GM20431 (cell line): ENCODE data around the gene PLA2G2F.

Experiments
- in situ Hi-C: fragments of 300-500 bp; cut with MseI, MboI; formaldehyde crosslinking; loops from one replicate; pipeline ENCODE4 v1.15.0; 2020; ENCODE audit warnings: low sequenced_read_pairs; ENCODE audit not compliant: unreplicated experiment

PLA2G2F gene

GRCh38 chr1:20138961-20139550, at the start of gene PLA2G2F:
Gene PLA2G2F (plus strand): TSS chr1:20139323. CDS start chr1:20139428, 105 bp downstream.
- in situ Hi-C loops = no loop called here

DNA sequence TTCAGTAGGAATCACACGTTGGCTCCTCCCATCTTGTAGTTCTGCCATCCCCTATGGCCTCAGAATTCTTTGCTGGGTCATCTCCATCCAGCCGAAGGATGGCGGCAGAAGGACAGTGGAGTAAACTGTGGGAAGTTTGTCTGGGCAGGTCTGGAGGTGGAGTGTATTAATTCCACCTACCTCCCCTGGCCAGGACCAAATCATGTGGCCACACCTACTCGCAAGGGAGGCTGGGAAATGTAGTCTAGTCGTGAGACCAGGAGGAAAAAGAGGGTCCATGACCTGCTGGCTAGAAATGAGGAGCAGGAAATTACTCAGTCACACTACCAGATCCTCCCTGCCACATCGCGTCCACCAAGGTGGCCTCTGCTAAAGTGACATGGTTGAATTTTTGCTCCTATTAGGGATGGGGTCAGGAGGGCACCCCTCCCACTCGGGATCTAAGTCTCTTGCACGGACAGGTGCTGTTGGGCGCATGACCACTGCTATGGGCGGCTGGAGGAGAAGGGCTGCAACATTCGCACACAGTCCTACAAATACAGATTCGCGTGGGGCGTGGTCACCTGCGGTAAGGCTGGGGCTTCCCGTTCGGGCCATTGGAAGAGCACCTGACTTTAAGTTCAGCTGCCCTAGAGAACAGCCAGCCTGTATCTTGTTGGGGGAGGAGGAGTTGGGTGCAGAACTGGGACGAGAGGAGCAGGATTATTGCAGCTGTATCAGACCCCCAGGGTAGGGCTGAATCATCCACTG, 49.6 kb upstream of the PLA2G2F start:
- in situ Hi-C loops = no loop called here

- in situ Hi-C loops = no loop called here
These were observed 49.0 kb upstream of the PLA2G2F start for GRCh38 chr1:20090119-20090518.

GRCh38 chr1:20090641-20091040, 48.5 kb upstream of the PLA2G2F start:
- in situ Hi-C loops = no loop called here

DNA sequence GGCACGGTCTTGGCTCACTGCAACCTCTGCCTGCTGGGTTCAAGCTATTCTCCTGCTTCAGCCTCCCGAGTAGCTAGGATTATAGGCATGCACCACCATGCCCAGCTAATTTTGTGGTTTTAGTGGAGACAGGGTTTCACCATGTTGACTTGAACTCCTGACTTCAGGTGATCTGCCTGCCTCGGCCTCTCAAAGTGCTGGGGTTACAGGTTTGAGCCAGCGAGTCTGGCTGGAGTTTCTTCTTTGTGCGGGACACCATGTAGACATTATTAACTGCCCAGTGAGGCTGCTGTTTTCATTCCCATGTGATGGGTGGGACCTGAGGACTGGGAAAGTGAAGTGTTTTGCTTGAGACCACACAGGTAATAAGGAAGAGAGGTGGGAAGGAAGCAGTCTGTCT, 45.8 kb upstream of the PLA2G2F start:
- in situ Hi-C loops = no loop called here

DNA sequence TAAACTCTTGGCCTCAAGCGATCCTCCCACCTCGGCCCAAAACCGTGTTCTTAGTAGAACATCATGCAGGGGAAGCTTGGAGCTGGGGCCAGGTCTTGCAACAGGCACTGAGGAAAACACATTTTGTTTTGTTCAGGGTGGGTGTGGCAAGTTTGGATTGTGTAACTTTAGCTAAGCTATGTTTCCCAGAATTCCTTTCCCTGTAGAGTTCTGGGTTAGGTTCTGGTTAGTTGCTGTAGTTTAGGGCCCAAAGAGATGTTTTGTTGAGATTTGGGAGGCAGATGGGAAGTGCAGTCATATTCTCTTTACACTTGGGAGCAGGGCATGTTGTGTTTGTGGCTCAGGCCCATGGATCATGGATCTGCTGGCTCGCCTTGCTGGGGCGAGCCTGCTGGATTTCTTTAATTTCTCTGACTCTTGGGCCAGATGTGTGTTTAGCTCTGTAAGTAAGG, 45.2 kb upstream of the PLA2G2F start:
- in situ Hi-C loops = no loop called here

DNA sequence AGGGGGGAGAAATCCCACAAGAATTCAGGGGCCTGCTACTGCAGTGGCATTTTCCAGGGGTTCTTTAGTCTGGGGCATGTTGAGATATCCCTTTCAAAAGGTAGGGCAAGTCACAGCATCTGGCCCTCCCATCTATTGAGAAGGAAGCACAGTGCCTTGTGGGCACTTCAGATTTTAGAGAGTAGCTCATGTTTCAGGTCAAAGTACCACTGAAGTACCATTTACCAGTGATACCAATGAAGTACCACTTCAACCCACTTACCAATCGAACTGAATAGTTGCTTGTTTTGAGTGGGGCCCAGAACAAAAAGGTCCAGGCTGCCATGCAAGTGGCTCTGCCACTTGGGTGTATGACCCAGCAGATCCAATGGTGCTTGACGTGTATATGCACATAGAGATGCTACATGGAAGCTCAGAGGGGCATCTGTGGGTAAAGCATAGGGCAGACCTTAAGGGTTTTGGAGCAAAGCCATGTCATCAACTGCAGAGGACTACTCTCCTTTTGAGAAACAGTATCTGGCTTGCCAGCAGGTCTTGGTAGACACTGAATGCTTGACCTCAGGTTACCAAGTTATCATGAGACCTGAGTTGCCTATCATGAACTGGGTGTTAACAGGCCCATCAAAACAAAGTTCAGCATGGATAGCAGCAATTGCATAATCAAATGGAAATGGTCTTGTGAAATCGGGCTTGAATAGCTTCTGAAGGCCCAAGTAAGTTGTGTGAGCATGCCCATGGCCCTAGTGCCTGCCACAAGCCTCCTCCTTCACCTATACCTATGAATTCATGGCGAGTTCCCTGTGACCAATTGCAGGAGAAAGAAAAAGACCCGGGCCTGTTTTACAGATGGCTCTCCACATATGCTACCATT, 43.3 kb upstream of the PLA2G2F start:
- in situ Hi-C loops = no loop called here

GRCh38 chr1:20096840-20097447, 42.2 kb upstream of the PLA2G2F start:
- in situ Hi-C loops = no loop called here

GRCh38 chr1:20099533-20099932, 39.6 kb upstream of the PLA2G2F start:
- in situ Hi-C loops = no loop called here

GRCh38 chr1:20100632-20101355, 38.3 kb upstream of the PLA2G2F start:
- in situ Hi-C loops = loop anchor here (10.0 kb wide), 1 partner anchor 54 kb away; no protein-coding TSS in a partner anchor

- in situ Hi-C loops = loop anchor here (10.0 kb wide), 1 partner anchor 52 kb away; no protein-coding TSS in a partner anchor
These were observed 36.2 kb upstream of the PLA2G2F start for GRCh38 chr1:20102875-20103274.

GRCh38 chr1:20105856-20106255, 33.3 kb upstream of the PLA2G2F start:
- in situ Hi-C loops = loop anchor here (10.0 kb wide), 1 partner anchor 49 kb away; no protein-coding TSS in a partner anchor

- in situ Hi-C loops = loop anchor here (10.0 kb wide), 1 partner anchor 47 kb away; no protein-coding TSS in a partner anchor
These were observed 31.8 kb upstream of the PLA2G2F start for GRCh38 chr1:20107351-20107750.

DNA sequence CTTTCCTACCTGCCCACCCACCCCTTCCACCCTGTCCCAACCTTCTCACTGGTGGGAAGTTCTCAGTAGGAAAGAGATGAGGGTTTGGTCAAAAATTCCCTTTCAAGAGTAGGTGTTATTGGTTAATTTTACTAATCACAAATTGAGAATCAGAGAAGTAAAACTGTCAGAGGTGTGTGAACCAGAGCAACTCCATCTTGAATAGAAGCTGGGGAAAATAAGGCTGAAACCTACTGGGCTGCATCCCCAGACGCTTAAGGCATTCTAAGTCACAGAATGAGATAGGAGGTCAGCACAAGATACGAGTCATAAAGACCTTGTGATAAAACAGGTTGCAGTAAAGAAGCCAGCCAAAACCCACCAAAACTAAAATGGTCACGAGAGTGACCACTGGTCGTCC, 31.3 kb upstream of the PLA2G2F start:
- in situ Hi-C loops = loop anchor here (10.0 kb wide), 1 partner anchor 47 kb away; no protein-coding TSS in a partner anchor

DNA sequence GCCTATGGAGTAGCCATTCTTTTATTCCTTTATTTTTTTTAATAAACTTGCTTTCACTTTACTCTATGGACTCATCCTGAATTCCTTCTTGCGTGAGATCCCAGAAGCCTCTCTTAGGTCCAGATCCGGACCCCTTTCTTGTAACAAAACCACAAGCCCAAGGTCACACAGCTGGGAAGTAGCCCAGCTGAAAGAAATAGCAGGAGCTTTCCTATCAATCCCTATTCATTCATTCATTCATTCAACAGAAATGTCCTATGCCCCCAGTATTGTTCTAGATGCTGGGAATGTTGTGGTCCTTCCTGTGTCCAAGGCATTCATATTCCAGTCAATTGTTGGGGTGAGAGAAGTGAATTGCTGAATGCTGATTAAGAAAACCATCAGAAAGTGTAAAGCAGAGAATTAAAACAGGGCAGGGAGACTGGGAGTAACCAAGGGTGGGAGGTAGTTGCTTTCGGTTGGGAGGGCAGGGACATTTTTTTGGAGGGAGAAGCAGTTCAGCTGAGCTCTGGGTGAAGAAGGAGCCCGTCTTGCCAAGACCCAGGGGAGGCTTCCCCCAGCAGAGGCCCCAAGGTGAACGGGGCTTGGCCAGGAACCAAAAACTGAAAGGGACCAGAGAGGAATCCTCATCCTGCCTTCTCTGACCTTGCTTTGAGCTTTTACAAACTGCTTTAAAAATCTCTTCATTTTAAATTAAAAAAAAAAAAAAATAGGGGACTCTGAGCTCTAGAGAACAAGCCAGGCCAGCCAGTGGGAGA, 30.6 kb upstream of the PLA2G2F start:
- in situ Hi-C loops = loop anchor here (10.0 kb wide), 1 partner anchor 46 kb away; no protein-coding TSS in a partner anchor

DNA sequence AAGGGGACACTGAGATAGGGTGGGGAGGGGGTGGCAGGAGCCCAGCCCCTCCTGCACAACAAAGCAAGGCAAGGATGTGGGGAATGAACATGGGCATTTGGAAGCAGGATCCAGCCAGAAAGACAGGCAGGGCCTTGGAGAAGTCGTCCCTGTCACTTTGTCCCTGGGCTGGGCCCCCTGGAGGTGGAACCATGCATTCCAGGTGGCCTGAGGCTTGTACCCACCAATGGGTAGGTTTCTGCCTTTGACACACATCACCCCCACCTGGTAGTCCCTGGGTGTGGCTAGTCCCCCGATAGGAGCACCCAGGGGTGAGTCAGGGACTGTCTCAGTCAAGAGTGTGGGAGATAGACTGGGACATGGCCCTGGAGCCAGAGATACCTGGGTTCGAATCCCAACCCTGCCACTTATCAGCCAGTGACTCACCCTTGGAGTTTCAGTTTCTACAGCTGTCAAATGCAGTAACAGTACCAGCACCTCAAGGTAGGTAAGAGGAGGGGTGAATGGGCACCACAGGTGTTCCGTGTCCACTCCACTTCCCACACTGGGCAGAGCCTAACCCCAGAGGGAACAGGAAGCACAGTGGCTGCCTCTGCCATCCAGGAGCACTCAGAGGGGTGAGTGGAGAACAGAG, 29.8 kb upstream of the PLA2G2F start:
- in situ Hi-C loops = loop anchor here (10.0 kb wide), 1 partner anchor 45 kb away; no protein-coding TSS in a partner anchor

- in situ Hi-C loops = no loop called here
These were observed 28.4 kb upstream of the PLA2G2F start for GRCh38 chr1:20110679-20111078.

- in situ Hi-C loops = no loop called here
These were observed 27.7 kb upstream of the PLA2G2F start for GRCh38 chr1:20111452-20111851.
